Measurements from ENCODE around the gene CD248.

CD248 gene

GRCh38 chr11:66347425-66348276 is 30.8 kb upstream of the CD248 start, which contains the start of gene B4GAT1:
TSS of gene B4GAT1 (minus strand) at chr11:66347629. CDS start at chr11:66347545, 84 bp downstream.
- Histone ChIP-seq H3K36me3 (peaks cover 17% of the 10 kb centered on the region), H3K27ac (peak within 1 kb of the TSS; percentile 96), H3K4me3 (ENCODE audit: low read depth, low read length) (peak within 1 kb of the TSS; percentile 89), H3K9me3 (ENCODE audit: severe bottlenecking) (no peaks in the 10 kb centered on the region), H3K27me3 (ENCODE audit: insufficient read depth, low read depth, severe bottlenecking) (no peaks in the 10 kb centered on the region)
- TF ChIP-seq CTCF (IDR thresholded peaks at IDR 0.05; ENCODE audit: low read depth, low read length) = no peak
- DNase-seq = peak; percentile 83

DNA sequence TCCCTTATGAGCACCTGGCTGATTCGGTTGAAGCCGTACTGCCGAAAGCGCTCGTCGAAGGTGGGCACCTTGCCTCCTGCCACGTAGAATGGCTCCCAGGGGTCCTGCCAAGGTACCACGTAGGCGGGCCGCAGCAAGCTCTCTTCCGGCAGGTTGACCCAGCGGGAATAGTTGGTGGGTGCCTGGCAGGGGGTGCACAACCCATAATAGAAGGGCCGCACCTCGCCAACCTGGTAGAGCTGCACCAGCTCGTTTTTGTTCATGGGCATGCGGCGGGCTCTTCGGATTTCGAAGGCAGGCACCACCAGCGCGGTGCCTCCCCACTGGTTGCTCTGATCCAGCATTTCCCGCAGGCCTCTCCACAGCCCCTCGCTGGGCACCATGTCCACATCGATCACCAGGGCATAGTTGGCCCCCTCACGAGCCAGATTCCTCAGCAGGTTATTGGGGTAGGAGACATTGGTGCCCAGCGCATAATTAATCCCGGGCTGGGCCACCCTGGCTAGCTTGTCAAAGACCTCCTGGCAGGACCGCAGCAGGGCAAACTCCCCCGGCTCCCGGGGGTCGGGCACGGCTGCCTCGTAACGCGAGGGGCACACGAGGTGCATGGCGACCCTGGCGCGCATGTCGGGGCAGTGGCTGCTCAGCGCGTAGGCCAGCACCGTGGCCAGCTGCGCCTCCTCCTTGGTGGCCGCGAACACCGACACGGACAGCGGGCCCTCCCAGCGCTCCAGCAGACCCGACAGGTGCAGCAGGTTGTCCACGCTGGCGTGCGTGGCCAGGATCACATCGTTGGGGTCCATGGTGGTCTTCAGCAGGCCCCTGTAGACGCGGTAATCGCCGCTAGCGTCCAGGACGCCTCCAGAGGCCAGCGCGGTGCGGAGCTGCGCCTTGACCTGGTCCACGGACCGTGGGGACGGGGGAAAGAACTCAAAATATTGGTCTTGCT is 29.9 kb upstream of the CD248 start:
- H3K27me3 ChIP-seq (ENCODE audit: insufficient read depth, low read depth, severe bottlenecking) = no peaks in the 10 kb centered on the region
- peaks cover 20% of the 10 kb centered on the region for H3K36me3 ChIP-seq
- no peaks in the 10 kb centered on the region for H3K9me3 ChIP-seq (ENCODE audit: severe bottlenecking)
- no peak for TF ChIP-seq CTCF (IDR thresholded peaks at IDR 0.05; ENCODE audit: low read depth, low read length)
- peak overlapping the region; percentile 89 for H3K4me3 ChIP-seq (ENCODE audit: low read depth, low read length)
- DNase-seq = no peak
- peak overlapping the region; percentile 81 for H3K27ac ChIP-seq

DNA sequence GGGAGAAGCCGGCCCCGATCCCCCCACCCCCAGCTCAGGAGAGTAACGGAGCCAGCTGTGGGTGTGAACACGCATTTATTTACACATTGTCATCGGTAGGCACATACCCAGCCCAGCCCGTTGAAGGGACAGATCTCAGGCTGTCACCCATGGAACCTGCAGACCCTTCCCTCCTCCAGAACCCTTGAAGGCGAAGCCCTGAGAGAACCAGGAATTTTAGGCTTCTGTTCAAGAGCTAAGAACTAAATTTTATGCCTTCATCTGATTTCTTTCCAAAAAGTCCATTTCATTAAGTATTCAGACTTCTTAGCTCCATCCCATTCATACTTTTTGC is 28.4 kb upstream of the CD248 start:
- H3K27ac ChIP-seq = peak overlapping the region; percentile 60

DNA sequence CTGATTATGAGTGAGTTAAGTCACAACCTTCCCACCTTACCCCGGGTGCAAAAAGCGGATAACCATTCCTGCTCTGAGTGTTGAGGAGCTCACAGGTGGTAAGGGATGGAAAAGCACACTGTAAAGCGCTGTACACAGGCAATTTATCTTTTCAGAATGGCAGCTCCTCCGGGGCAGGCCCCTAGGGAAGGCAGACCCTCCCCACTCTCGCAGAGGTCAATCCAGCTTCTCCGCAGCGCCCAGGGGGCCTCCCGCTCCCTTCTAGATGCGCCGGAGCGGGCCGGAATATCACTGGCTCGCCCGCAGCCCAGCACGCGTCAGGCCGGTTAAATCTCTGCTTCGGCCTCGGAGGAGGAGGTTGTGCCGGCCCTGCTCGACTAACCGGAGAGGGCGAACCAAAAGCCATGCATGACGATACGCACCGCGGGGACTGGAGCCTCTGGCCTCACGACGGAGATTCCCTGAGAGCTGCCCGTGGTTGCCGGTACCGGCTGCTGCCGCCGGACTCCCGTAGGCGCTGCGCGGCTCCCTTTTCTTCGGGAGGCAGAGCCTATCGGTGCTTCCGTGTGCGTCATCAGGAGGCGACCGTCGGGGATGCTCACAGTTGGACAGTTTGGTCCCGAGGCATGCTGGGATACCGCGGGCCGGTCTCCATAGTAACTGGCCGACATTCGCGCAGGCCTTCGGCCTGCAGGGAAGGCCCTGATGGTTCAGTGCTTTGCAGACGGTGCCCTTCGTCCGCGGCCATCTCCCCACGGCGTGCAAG is 27.9 kb upstream of the CD248 start, which contains the start of gene BRMS1:
Gene BRMS1 (minus strand): TSS at position 555 of the 766 bp plus-strand sequence. CDS start 2,870 bp downstream, outside the sequence.
- no peak for TF ChIP-seq CTCF (IDR thresholded peaks at IDR 0.05; ENCODE audit: low read depth, low read length)
- Histone ChIP-seq H3K9me3 (ENCODE audit: severe bottlenecking) (no peaks in the 10 kb centered on the region), H3K36me3 (peaks cover 20% of the 10 kb centered on the region), H3K4me3 (ENCODE audit: low read depth, low read length) (peak within 1 kb of the TSS; percentile 81), H3K27me3 (ENCODE audit: insufficient read depth, low read depth, severe bottlenecking) (no peaks in the 10 kb centered on the region), H3K27ac (peak within 1 kb of the TSS; percentile 60)
- DNase-seq = peak; percentile 97

More for the DNA sequence above, 28.4 kb upstream of the CD248 start:
- no peak for DNase-seq
- H3K9me3 ChIP-seq (ENCODE audit: severe bottlenecking) = no peaks in the 10 kb centered on the region
- no peaks in the 10 kb centered on the region for H3K27me3 ChIP-seq (ENCODE audit: insufficient read depth, low read depth, severe bottlenecking)
- H3K4me3 ChIP-seq (ENCODE audit: low read depth, low read length) = peak overlapping the region; percentile 81
- peaks cover 20% of the 10 kb centered on the region for H3K36me3 ChIP-seq
- TF ChIP-seq CTCF (IDR thresholded peaks at IDR 0.05; ENCODE audit: low read depth, low read length) = no peak

- no peak for TF ChIP-seq CTCF (IDR thresholded peaks at IDR 0.05; ENCODE audit: low read depth, low read length)
- Histone ChIP-seq H3K9me3 (ENCODE audit: severe bottlenecking) (no peaks in the 10 kb centered on the region), H3K36me3 (peaks cover 27% of the 10 kb centered on the region), H3K27me3 (ENCODE audit: insufficient read depth, low read depth, severe bottlenecking) (no peaks in the 10 kb centered on the region), H3K4me3 (ENCODE audit: low read depth, low read length) (no peak overlapping the region), H3K27ac (no peak overlapping the region)
- no peak for DNase-seq
Observed at GRCh38 chr11:66343176-66343575, 26.3 kb upstream of the CD248 start.
